NCI-H82 treated with DMSO at 0.1 percent for 48 hours (cell line): ENCODE measurements around the gene C1S.
"Not testable (repeated sequence)": the region's sequence is repeated elsewhere in the genome, so short reads cannot be mapped to it uniquely, and the experiment has no call there.

Experiments
- DNase-seq: peaks from one replicate; lab custom pipeline; 2025; ENCODE audit not compliant: unreplicated experiment; lab: John Stamatoyannopoulos, UW

C1S gene

DNA sequence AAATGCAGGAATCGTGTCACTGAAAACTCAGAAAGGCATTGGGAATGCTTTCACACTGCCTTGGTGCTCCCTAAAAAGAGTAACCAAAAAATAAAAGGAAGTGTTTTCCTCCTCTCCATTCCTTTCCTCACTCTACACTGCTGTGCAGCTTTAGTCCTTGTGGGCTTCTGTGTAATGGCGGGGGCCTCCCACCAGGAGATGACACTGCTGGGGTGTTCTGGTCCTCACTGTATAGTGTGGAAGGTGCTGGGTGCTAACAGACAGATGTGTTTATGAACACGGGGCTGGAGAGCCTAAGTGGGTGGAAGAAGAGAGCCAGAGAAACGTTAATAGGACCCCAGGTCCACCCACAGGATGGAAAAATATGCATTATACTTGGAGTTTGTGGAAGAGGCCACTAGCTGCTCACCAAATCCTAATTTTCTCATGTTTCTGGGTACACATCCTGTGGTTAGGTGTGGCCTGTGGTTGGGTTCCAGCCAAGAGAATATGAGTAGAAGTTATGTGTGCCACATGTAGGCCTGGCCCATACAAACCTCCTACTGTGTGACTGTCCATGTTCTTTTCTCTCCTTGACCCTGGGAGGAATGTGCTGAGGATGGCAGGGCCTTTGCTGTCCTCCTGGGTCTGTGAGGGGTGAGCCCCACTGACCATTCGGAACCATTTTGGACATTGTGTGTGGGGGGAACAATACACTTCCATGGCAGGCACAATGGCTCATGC, 14.0 kb upstream of the C1S start:
- DNase-seq: no peak

DNA sequence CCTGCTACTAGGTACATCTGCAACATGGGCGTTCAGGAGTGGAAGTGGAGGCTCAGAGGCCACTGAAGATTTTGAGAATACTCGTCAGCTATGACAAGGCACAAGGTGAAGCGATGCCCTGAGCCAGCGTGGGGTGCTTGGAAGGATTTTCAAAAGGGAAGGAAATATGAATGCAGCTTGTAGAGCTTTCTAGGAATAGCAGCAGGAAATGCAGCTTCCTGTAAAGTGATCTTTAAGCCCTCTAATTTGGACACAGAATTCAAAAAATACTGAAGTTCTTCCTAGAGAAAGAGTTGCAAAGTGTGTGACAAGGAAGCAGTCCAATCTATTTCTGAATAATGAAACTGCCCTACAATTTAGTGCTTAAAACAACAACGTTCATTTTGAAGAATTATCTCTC, 13.2 kb upstream of the C1S start:
- no peak for DNase-seq

GRCh38 chr12:7049445-7049951, 11.0 kb upstream of the C1S start:
- not testable (repeated sequence) for DNase-seq

- DNase-seq: not testable (repeated sequence)
These were observed 10.5 kb upstream of the C1S start for GRCh38 chr12:7049973-7050372.

DNA sequence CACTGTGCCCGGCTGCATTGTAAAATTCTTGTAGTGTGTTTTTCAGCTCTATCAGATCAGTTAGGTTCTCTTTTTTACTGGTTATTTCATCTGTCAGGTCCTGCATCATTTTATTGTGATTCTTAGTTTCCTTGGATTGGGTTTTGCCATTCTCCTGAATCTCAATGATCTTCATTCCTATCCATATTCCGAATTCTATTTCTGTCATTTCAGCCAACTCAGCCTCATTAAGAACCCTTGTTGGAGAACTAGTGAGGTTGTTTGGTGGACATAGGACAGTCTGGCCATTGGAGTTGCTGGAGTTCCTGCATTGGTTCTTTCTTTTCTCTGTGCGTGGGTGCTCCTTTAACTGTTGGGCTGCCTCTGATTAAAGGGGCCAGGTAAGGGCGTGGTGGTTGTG, 5.6 kb upstream of the C1S start:
- no peak for DNase-seq

GRCh38 chr12:7055736-7056135, 4.8 kb upstream of the C1S start:
- DNase-seq: not testable (repeated sequence)

DNA sequence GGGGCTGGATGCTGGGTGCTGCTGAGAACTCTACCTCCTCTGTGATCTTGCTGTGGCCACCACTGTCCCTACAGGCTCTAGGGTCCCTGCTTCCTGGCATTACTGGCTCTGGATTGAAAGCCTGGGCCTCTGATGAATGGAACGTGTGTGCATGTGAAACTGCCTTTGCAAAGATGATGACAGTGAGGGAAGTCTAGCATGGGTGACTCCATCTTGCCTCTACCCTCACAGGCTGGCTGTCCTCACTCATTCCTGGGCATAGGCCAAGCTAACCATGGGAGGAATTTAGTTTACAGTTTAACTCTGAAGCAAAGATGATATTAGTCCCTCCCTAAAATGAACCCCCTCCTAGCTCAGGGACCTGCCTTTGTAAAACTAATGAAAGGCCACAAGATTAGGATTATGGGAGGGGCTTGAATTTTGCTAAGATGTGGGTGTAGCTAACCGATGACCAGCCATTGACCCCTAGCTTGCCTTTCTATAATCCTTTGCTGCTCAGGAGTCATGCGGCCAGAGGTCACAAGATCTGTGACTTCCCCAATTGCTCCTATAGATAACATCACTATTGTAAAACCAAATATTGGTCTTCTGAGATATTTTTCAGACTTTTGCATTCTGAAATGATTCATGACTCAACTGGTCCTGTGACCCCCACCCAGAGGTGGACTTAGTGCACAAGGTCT, 2.2 kb upstream of the C1S start:
- no peak for DNase-seq

DNA sequence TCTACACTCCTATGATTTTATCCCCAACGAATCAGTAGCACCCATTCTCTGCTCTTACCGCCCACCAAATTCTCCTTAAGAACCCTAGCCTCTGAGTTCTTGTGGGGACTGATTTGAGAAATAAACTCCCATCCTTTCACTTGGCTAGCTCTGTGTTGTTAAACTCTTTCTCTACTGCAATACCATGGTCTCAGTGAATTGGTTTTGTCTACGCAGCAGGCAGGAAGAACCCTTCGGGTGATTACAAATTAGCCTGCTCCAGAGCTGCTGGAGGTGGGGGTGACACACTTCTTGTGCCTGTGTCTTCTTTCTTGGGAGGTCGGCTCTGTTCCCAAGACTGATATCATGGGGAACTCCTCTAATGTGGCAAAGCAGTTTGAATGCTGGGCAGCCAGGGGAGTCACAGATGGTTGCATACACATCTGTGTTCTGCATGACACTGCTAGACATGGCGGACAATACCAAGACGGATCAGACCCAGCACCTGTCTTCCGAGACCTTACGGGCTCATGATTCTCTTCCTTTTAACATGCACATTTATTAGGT, 1.6 kb upstream of the C1S start:
- DNase-seq: no peak

GRCh38 chr12:7059780-7060179, 738 bp upstream of the C1S start:
- no peak for DNase-seq

- no peak for DNase-seq
These were observed 620 bp downstream of the C1S start for GRCh38 chr12:7061138-7061537.

- DNase-seq: no peak
These were observed 1.1 kb downstream of the C1S start for GRCh38 chr12:7061596-7061995.

DNA sequence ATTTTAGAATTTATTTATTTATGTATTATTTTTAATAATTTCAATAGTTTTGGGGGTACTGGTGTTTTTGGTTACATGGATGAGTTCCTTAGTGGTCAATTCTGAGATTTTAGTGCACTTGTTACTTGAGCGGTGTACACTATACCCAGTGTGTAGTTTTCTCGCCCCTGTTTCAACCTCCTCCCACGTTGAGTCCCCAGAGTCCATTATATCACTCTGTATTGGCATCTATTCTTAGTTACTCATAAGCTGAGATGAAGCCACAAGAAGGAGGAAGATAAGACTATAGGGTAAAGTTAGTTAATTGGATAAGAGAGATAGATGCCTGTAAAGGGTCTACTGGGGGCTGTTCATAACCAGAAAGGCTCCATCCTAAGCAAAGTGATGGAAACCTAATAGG, 4.0 kb downstream of the C1S start:
- no peak for DNase-seq

- no peak for DNase-seq
These were observed 4.6 kb downstream of the C1S start for GRCh38 chr12:7065073-7065623.

GRCh38 chr12:7066596-7066995, 6.1 kb downstream of the C1S start:
- DNase-seq: no peak

- no peak for DNase-seq
These were observed 6.6 kb downstream of the C1S start for GRCh38 chr12:7067096-7067495.

- DNase-seq: no peak
These were observed 7.9 kb downstream of the C1S start for GRCh38 chr12:7068240-7068993.

DNA sequence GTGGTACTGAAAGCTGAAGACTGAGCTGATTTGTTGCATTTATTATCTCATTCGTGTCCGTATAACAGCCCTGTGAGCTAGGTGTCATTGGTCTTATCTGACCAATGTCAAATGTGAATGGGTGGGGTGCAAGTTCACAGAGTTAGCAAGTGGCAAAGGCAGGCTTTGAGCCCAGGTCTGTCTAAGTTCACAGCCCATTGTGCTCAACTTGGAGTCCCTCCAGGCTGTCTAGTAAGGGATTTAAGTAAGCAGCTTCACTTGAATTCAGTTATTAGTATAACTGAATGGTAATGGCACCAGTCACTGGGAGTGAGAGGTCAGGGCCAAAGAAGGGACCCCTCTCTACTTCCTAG, 8.5 kb downstream of the C1S start:
- DNase-seq: no peak

DNA sequence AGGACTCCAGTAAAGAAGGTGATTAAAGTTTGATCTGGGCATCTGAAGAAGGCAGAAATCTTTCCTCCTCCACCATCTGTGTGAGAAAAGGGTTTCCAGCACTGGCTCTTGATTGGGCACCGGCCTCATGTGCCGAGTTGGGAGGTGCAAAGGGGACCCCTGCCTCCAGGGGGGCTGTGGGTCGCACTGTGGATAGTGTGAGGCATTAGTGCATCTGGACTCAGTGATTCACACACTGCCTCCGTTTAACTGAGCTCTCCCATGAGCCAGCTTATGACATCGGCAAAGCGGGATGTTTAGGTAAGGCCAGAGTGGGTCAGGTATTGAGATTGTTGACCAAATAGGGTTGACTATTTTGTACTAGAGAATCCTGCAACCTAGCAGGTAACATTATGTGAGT, 8.9 kb downstream of the C1S start:
- no peak for DNase-seq

- DNase-seq: no peak
These were observed 11.5 kb downstream of the C1S start for GRCh38 chr12:7072035-7072434.

DNA sequence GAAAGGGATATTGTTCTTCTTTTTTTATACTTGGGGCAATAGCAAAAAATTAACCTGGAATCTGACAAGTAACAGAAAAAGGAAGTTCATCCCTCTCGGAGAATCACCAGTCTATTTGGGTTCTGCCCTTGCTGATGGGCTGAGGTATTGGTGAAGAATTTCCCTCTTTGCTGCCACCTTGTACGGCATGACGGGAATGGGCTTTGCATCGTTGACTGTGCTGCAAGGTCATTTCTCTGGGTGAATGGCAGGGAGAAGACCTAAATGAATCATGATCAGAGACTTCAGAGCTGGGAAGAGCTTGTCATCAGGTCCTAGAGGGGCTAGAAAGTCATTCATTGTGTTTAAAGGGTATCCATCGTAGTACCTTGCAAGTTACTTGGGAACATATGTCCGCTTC, 12.0 kb downstream of the C1S start:
- DNase-seq: no peak

GRCh38 chr12:7073946-7074345, 13.4 kb downstream of the C1S start:
- no peak for DNase-seq
